KOPT-K1 (cell line): ENCODE measurements around the gene LSM10.
A peak's percentile ranks its signal among the peaks of the same experiment; 100 is the strongest.

Source experiments
- H3K27ac ChIP-seq: fragments of 200-600 bp; sonication (generic); 2 replicates; pipeline ENCODE4 v1.5.1; 2016; ENCODE audit warnings: antibody characterized with exemption, mild to moderate bottlenecking, low read depth, low read length; ENCODE audit not compliant: poor library complexity, severe bottlenecking
- H3K36me3 ChIP-seq: fragments of 200-600 bp; sonication (generic); 2 replicates; pipeline ENCODE4 v1.5.1; 2017; ENCODE audit warnings: antibody characterized with exemption, mild to moderate bottlenecking, low read length, moderate library complexity; ENCODE audit not compliant: insufficient read depth
- H3K9me3 ChIP-seq: fragments of 200-600 bp; sonication (generic); 2 replicates; pipeline ENCODE4 v1.5.1; 2017; ENCODE audit warnings: antibody characterized with exemption, low read length, mild to moderate bottlenecking; ENCODE audit not compliant: insufficient read depth, poor library complexity, severe bottlenecking

The LSM10 gene

DNA sequence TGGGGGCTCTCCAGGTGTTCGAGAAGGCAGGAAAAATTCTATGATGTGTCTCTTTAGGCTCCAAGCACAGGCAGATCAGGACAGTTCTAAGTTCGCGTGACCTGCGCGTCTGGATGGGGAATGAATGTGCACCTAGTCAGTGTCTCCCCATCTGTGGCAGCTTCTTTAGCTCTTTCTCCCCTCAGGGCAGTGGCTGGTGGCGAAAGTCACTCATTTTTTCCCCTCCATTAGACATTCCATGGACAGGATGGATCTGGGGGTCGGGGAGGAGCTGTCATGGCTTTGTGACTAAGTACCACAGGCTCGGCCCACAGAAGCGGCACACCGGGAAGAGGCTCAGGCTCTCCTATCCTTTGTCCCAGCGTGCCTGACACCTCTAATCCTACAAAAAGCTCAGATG, 43.2 kb downstream of the LSM10 start:
- H3K9me3 ChIP-seq, result no peaks in the 10 kb centered on the region
- H3K27ac ChIP-seq, result no peak overlapping the region
- peaks cover 45% of the 10 kb centered on the region for H3K36me3 ChIP-seq

DNA sequence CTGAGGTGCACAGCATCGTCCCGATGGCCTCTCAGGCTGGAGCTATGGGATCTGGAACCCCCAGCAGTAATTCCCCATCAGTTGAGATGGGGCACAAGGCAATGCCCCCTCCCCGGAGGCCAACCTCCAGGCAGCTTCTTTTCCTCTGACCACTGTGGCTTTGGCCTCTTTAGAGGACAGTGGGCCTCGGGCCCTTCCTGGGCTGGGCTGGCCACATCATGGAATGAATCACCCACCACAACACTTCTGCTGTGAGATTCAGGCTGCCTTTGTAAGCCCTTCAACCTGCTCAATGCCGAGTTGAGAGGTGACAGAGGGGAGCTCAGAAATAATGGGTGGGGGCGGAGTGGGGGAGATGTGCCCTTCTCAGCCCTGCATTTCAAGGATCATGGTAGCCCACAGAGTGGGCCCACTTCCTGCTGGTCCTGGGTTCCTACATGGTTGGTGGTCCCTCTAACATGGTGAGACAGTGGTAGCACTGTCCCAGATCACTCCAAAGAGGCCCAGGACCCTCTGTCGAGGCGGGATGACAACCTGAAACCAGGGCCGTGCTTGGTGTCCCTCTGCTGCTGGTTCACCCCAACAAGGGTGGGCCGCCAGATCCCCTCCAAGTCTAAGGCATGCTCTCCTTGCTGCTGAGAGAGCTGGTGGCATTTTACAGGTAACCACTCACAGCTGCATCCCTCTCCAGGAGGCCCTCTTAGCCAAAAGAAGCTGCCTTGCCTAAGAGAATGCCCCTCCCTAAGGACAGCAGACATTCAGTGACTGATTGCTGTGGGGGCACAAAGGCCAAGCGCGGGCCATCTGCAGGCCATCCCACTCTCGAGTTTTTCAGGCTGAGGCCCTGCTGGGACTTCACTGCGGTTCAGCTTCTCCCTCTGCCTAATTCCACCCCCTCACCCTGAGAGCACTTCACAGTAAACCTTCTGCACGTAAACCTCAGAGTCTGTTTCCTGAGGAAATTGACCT, 44.5 kb downstream of the LSM10 start:
- Histone ChIP-seq H3K27ac (no peak overlapping the region), H3K36me3 (peaks cover 50% of the 10 kb centered on the region), H3K9me3 (no peaks in the 10 kb centered on the region)

DNA sequence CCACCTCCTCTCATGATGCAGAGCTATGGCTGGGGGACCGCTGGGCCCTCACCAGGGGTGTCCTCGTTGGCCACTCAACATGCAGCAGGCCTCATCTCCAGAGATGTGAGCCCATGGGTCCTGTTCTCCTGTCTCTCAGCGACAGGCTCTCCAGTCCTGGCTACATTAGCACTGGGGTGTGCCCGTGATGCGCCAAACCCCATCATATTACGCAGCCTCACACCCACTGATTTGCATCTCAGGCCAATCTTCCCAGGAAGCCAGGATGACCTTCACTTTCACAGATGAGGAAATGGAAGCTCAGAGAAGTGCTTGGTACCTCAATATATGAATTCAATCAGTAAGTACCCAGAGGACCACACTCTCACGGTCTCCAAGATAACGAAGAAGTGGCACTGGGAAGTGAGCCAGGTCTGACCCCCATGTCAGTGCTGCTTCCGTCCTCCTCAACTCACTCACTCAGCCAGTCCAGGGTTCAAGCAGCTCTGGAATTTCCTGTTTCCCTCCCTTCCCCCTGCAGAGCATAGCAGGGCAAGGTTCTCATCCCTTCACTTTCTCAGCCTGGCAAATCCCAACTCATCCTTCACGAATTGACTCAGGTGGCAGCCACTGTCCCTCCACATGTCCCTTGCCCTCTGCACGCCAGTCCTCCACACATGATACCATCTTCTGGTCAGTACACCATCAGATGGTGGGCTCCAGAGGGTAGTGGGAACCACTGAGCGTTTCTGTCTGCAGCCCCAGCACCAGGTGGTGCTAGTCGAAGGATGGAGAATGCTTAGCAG, 45.4 kb downstream of the LSM10 start:
- Histone ChIP-seq H3K9me3 (no peaks in the 10 kb centered on the region), H3K27ac (no peak overlapping the region), H3K36me3 (peaks cover 46% of the 10 kb centered on the region; the same call in 1 of the 2 replicates)

DNA sequence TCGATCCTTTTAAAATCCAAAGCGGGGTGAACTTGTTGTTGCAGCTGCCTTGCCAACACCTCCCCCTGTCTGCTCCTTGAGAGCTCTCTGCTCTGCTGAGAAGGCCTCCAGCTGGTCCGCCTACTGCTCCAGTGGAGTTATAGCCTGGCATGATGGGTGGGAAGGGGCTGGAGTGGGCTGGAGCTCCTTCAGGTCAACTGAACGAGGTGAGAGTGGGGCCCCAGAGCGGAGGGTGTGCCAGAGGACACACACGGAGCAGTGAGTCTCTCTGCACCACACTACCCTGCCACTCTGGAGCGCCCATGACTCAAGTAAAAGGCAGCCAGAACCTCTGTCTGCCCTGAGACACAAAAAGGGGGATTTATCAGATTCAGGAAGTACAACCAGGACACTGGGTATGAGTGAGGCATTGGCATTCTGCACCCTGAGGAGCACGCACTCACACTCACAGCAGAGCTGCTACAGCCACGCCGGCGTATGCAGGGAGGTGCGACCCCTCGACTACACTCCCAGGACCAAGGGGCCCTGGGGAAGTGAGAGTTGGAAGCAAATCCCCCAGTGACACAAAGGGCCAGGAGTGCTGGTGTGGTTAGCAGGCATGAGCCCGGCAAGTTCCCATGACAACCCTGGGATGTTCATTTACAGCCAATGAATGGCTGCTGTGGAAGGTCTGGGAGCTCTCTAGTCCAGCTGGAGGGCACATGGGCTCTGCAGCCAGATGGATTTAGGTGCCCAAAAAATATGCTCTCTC, 46.3 kb downstream of the LSM10 start:
- Histone ChIP-seq H3K36me3 (peaks cover 52% of the 10 kb centered on the region; the same call in 1 of the 2 replicates), H3K9me3 (no peaks in the 10 kb centered on the region), H3K27ac (peak overlapping the region; percentile 45)

DNA sequence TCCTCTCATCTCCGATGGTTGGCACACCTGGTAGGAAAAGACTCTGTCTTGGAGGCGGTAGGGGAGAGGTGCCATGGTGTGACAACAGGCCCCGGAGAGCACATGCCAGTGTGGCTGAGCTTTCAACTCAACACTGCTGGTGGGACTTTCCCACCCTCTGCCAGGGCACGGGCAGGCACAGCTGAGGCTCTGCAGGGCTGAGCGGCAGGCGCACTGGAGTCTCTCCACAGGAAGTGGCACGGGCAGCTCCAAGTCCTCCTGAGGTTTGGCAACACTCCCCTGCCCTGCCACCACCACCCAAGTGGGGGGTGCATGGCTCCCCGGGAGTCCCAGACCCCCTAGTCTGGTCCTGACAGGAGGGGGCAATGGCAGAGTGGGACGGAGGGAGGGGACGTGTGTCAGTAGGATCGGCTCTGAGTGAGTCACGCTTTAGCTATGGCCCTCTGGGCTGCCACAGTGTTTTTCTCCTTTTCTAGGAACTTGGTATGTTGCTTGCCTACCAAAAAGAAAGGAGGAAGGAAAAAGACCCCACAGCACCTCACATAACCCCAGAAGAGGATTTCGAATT, 47.0 kb downstream of the LSM10 start:
- Histone ChIP-seq H3K27ac (peak overlapping the region; percentile 45), H3K36me3 (peaks cover 55% of the 10 kb centered on the region; the same call in 1 of the 2 replicates), H3K9me3 (no peaks in the 10 kb centered on the region)

DNA sequence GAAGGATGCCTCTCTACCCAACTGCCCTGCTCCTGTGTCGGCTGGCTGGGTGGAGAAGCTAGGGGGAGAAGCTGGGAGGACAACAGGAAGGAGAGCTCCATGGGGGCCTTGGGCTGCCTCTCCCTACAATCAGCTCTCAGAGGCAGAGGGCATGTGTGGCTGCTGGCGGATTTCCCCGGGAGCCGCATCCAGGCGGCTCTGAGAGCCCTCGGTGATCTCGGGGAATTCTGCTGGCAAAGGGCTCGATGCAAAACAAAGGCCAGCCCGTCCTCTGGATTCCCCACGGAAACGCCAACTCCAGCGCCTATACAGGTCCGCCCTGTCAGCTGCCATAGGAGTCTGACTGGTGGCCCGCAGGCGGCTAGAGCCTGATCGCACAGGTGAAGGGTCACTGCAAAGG, 47.9 kb downstream of the LSM10 start:
- H3K9me3 ChIP-seq, result no peaks in the 10 kb centered on the region
- H3K36me3 ChIP-seq, result peaks cover 58% of the 10 kb centered on the region
- peak overlapping the region; percentile 45 for H3K27ac ChIP-seq

DNA sequence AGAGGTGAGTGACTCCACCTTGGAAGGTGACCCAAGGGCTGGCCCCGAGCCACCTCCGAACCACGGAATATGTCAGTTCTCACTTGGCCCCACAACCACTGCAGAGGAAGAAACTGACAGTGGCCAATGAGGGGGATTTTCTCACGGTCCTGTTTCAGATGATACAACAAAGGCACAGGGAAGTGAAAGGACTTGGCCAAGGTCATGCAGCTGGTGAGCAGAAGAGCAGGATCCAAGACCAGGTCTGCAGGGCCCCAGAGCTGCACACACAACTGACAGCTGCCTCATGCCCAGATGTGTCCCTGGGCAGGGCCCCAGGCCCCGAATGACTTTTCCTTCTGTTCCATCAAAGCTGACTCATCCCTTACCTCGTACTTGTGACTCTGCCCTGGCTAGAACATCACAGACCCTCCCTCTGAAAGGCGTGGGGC, 48.5 kb downstream of the LSM10 start:
- Histone ChIP-seq H3K27ac (peak overlapping the region; percentile 45), H3K36me3 (peaks cover 58% of the 10 kb centered on the region), H3K9me3 (no peaks in the 10 kb centered on the region)

DNA sequence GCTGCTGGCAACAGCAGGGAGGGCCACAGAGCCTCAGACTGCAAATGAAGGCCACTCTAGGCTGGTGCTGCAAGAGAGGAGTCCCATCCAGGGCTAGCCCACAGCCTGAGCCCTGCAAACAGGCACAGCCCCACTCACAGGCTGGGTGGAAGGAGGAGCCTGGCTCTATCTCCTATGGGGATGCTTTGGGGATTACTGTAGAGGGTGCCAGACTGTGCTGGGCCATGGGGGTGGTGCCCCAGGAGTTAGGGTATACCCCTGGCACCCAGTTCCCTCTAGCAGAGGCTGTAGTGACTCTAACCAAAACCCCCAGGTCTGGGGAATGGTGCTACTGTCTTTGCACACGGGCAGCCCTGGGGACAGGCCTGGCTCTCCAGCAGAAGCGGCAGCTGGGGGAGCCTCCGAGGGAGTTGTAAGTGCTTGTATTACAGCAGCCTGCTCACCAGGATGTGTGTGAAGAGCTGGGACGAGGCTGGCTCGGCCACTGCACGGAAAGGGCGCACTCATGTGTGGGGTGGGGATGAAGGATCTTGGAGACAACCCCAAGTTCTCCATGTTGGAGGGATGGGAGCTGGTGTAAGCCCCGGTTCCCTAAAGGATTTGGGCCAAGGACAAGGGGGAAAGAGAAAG, 50.9 kb downstream of the LSM10 start:
- Histone ChIP-seq H3K27ac (no peak overlapping the region), H3K36me3 (peaks cover 56% of the 10 kb centered on the region), H3K9me3 (no peaks in the 10 kb centered on the region)

DNA sequence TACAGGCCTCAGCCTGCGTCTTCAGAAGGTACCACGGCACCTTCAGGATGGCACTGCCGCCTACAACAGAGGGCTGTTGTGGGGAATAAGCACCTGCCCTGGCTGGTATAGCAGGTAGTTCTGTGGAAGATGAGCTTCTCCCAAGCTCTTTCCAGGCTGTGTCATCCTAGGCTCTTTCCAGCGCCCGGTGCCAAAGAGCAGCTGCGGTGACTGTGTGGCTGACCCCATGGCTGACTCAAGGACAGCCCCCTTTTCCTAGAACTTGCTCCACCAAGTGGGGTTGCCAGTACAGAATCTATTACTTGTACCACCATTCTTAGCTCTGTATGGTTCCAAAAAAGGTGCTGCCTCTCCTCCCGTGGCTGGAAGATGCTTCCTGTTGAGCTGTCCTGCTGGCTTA, 52.4 kb downstream of the LSM10 start:
- H3K9me3 ChIP-seq, result no peaks in the 10 kb centered on the region
- no peak overlapping the region for H3K27ac ChIP-seq
- peaks cover 56% of the 10 kb centered on the region for H3K36me3 ChIP-seq

DNA sequence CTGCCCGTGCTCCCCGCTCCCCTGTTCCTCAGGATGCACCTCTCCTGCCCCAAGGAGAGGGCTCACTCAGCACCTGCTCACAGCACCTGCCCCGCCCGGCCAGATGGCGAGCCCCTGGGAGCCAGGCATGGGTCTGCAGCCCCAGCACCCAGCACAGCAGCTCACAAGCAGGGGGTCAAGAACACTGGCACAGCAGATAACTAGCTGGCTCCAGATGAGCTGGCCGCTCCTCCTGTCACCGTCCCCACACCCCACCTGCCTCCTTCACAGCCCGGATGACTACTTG, 53.4 kb downstream of the LSM10 start:
- H3K36me3 ChIP-seq, result peaks cover 54% of the 10 kb centered on the region
- no peak overlapping the region for H3K27ac ChIP-seq
- no peaks in the 10 kb centered on the region for H3K9me3 ChIP-seq

DNA sequence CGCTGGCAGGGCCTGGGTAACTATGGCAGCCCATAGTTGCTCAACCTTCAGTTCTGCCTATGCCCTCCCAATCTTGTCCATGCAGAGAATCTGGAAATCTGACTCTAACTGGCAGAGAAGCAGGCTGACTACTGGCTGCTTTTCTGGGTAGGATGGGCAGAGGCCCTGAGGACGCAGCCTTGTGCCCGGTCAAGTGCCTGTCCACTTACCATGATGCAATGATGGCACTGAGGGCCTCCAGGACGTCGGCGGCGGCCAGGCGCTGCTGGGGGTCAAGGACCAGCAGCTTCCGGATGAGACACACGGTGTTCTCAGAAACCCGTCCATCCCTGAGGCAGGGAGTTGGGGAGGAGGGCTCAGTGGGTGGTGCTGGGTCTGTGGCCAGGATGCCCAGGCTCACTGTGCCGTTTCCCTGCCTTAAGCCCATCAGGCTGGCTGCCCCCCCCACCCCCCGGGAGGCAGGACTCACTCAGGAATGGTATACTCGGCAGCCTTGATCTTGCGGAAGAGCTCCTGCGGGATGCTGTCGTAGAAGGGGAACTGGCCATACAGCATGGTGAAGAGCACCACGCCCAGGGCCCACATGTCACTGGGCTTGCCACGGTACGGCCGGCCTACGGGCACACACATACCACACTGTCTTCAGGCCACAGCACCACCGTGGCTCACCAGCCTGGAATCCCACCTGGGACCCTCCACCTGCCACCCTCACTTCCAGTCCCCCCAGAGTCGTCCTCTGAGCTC, 53.9 kb downstream of the LSM10 start:
- Histone ChIP-seq H3K36me3 (peaks cover 49% of the 10 kb centered on the region), H3K27ac (no peak overlapping the region), H3K9me3 (no peaks in the 10 kb centered on the region)
